GM19099 (cell line): ENCODE data around the gene CUEDC1.

Experiments used
- POLR2A ChIP-seq: IDR thresholded peaks from 3 replicates; pipeline ENCODE4 v1.6.1; 2011; ENCODE audit warnings: low read depth; ENCODE audit not compliant: insufficient read length; ENCODE audit errors: extremely low read depth

CUEDC1 gene

GRCh38 chr17:57862694-57863667 is 92.2 kb downstream of the CUEDC1 start:
- no peak for TF ChIP-seq POLR2A

GRCh38 chr17:57861790-57862693 is 93.2 kb downstream of the CUEDC1 start:
- no peak for TF ChIP-seq POLR2A

GRCh38 chr17:57861000-57861789 is 94.0 kb downstream of the CUEDC1 start:
- TF ChIP-seq POLR2A: no peak

- TF ChIP-seq POLR2A: no peak
Measured at GRCh38 chr17:57860414-57860999, 94.7 kb downstream of the CUEDC1 start.

- TF ChIP-seq POLR2A: no peak
Measured at GRCh38 chr17:57859601-57860413, 95.4 kb downstream of the CUEDC1 start.

- no peak for TF ChIP-seq POLR2A
Measured at GRCh38 chr17:57858838-57859237, 96.4 kb downstream of the CUEDC1 start.

- TF ChIP-seq POLR2A: no peak
Measured at GRCh38 chr17:57856792-57857620, 98.2 kb downstream of the CUEDC1 start.

- no peak for TF ChIP-seq POLR2A
Measured at GRCh38 chr17:57855391-57856035, 99.7 kb downstream of the CUEDC1 start.

GRCh38 chr17:57853695-57854094 is 101.5 kb downstream of the CUEDC1 start:
- no peak for TF ChIP-seq POLR2A

- no peak for TF ChIP-seq POLR2A
Measured at GRCh38 chr17:57852955-57853328, 102.3 kb downstream of the CUEDC1 start.

GRCh38 chr17:57852092-57852954 is 102.9 kb downstream of the CUEDC1 start:
- TF ChIP-seq POLR2A: no peak
